ENCODE results near the gene ANKK1. TPM values are rescaled to one million over a fixed set of nuclear protein-coding genes. Genes with fewer than 3 reads are reported as not detected.

ANKK1 gene
- total RNA-seq, 8 experiments from 2014 or later: 0.11 to 0.47 (median 0.26) TPM

GRCh38 chr11:113449743-113450142 is 62.2 kb downstream of the ANKK1 start:
- in situ Hi-C loops (cut with MboI; ENCODE audit: low pct_unique_long_range_greater_than_20kb in 2 of 9, low sequenced_read_pairs in 9 of 9, unreplicated experiment in 9 of 9): loop anchor here in 1 of 9 experiments (25.0 kb wide), 1 partner anchor 137 kb away; the partner anchor contains the start of gene TTC12
- WGBS, 10 experiments: 45 to 84% (median 62%) methylated on average over 2 to 6 of the region's 6 CpGs; no CpG with 5 or more reads in 2 of the 10 experiments
- Histone ChIP-seq H3K4me3 (no peak overlapping the region), H3K4me1 (replicated peaks in 1 of 2) (peaks cover 6 to 11% of the 10 kb centered on the region in 2 donors), H3K27ac (no peak overlapping the region)
- no peak for ATAC-seq (replicated peaks in 6 of 8)

Other genes starting within 250 kb of the ANKK1 start
- gene TTC12, start 73.2 kb upstream of the ANKK1 start, total RNA-seq: 10 to 100 TPM in 2 of 8 experiments, 1 to 10 TPM in 5, not detected in 1; 4.1 to 26.7 (median 8.6) TPM
- gene DRD2, start 87.6 kb downstream of the ANKK1 start, total RNA-seq: 10 to 100 TPM in 3 of 8 experiments, 1 to 10 TPM in 2, under 1 TPM in 3; 0.13 to 39.4 (median 6.0) TPM